OCI-LY1 (cell line): Measurements from ENCODE around the gene PAEP.
"Not testable (repeated sequence)": the region's sequence is repeated elsewhere in the genome, so short reads cannot be mapped to it uniquely, and the experiment has no call there.

Source experiments
- H2AFZ ChIP-seq: fragments of 200-600 bp; sonication (generic), shearing (Covaris generic); 2 replicates; pipeline ENCODE4 v1.6.0; 2014; ENCODE audit warnings: antibody characterized with exemption, mild to moderate bottlenecking, low read length
- H3F3A ChIP-seq: fragments of 200-600 bp; sonication (generic), shearing (Covaris generic); 2 replicates; pipeline ENCODE4 v1.6.0; 2014; ENCODE audit warnings: mild to moderate bottlenecking, antibody characterized with exemption, low read length, moderate library complexity; ENCODE audit not compliant: insufficient read depth
- H3K27ac ChIP-seq: fragments of 200-600 bp; sonication (generic); 2 replicates; pipeline ENCODE4 v1.5.1; 2014; ENCODE audit warnings: low read length, mixed run types, mild to moderate bottlenecking, low read depth; ENCODE audit not compliant: poor library complexity, severe bottlenecking
- H3K27me3 ChIP-seq: fragments of 200-600 bp; sonication (generic); 2 replicates; pipeline ENCODE4 v1.6.0; 2014; ENCODE audit warnings: antibody characterized with exemption, mild to moderate bottlenecking, low read length, moderate library complexity; ENCODE audit not compliant: insufficient read depth
- H3K36me3 ChIP-seq: fragments of 200-600 bp; sonication (generic); 2 replicates; pipeline ENCODE4 v1.6.1; 2014; ENCODE audit warnings: mild to moderate bottlenecking, antibody characterized with exemption, low read length, moderate library complexity, mixed read lengths; ENCODE audit not compliant: insufficient read depth
- H3K4me1 ChIP-seq: fragments of 200-600 bp; sonication (generic); 2 replicates; pipeline ENCODE4 v1.5.1; 2014; ENCODE audit warnings: mild to moderate bottlenecking, low read length, moderate library complexity; ENCODE audit not compliant: insufficient read depth, severe bottlenecking
- H3K4me2 ChIP-seq: fragments of 200-600 bp; sonication (generic), shearing (Covaris generic); 2 replicates; pipeline ENCODE4 v1.6.1; 2014; ENCODE audit warnings: low read length
- H3K4me3 ChIP-seq: fragments of 200-600 bp; sonication (generic); 2 replicates; pipeline ENCODE4 v1.5.1; 2014; ENCODE audit warnings: low read length, low read depth, mild to moderate bottlenecking, mixed read lengths; ENCODE audit not compliant: poor library complexity, severe bottlenecking
- H3K79me2 ChIP-seq: fragments of 200-600 bp; shearing (Covaris generic); 2 replicates; pipeline ENCODE4 v1.6.1; 2016; ENCODE audit warnings: mixed run types, low read length, mixed read lengths; ENCODE audit not compliant: insufficient read depth
- H3K9ac ChIP-seq: fragments of 200-600 bp; sonication (generic), shearing (Covaris generic); 2 replicates; pipeline ENCODE4 v1.6.1; 2014; ENCODE audit warnings: mild to moderate bottlenecking, low read length, mixed read lengths
- H3K9me2 ChIP-seq: fragments of 200-600 bp; sonication (generic), shearing (Covaris generic); 2 replicates; pipeline ENCODE4 v1.6.1; 2014; ENCODE audit warnings: low read depth, mild to moderate bottlenecking, low read length, mixed read lengths
- H3K9me3 ChIP-seq: fragments of 200-600 bp; shearing (Covaris generic); 2 replicates; pipeline ENCODE4 v1.6.1; 2014; ENCODE audit warnings: low read length, mixed read lengths
- H4K20me1 ChIP-seq: fragments of 200-600 bp; sonication (generic), shearing (Covaris generic); 2 replicates; pipeline ENCODE4 v1.6.0; 2016; ENCODE audit warnings: mild to moderate bottlenecking, low read length; ENCODE audit not compliant: insufficient read depth
- EZH2 ChIP-seq: fragments of 200-600 bp; sonication (generic), shearing (Covaris generic); IDR thresholded peaks from 2 replicates; pipeline ENCODE4 v1.8.0; 2017; ENCODE audit warnings: borderline replicate concordance, mixed run types, mild to moderate bottlenecking, antibody characterized with exemption, low read length, moderate library complexity, mixed read lengths
- TF ChIP-seq, protein P1 (sequence below): fragments of 200-600 bp; sonication (generic), shearing (Covaris generic); IDR thresholded peaks from 2 replicates; pipeline ENCODE4 v1.5.1; 2017; ENCODE audit warnings: mild to moderate bottlenecking, antibody characterized with exemption, low read length, moderate library complexity, mixed read lengths

The PAEP gene

DNA sequence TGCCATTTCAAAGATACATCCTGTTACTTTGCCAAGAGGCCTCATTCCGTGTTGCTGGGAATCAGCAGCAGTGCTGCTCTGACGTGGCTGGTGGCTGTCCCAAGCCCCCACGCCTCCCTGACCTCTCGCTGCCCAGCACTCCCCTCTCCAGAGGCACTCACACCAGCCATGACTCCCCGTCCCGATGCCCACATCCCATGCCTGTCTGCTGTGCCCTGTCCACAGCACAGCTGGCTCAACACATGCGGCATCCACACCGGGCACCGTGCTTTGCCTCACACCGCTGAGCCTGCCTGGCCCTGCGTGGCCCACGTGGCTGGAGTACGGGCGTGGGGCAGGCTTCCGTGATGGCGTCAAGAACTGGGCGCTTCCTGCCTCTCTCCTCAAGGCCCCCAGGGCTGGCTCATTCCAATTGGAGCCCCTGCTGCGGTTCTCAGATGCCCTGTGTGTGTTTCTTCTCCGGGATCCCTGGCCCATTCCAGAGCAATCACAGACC lies 48.2 kb upstream of the PAEP start:
- H3K27me3 ChIP-seq: peaks cover 9% of the 10 kb centered on the region; the same call in 1 of the 2 replicates
- no peak overlapping the region for H3K9ac ChIP-seq
- TF ChIP-seq, protein P1, sequence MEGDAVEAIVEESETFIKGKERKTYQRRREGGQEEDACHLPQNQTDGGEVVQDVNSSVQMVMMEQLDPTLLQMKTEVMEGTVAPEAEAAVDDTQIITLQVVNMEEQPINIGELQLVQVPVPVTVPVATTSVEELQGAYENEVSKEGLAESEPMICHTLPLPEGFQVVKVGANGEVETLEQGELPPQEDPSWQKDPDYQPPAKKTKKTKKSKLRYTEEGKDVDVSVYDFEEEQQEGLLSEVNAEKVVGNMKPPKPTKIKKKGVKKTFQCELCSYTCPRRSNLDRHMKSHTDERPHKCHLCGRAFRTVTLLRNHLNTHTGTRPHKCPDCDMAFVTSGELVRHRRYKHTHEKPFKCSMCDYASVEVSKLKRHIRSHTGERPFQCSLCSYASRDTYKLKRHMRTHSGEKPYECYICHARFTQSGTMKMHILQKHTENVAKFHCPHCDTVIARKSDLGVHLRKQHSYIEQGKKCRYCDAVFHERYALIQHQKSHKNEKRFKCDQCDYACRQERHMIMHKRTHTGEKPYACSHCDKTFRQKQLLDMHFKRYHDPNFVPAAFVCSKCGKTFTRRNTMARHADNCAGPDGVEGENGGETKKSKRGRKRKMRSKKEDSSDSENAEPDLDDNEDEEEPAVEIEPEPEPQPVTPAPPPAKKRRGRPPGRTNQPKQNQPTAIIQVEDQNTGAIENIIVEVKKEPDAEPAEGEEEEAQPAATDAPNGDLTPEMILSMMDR: no peak
- no peak for TF ChIP-seq EZH2
- H2AFZ ChIP-seq: no peak overlapping the region
- no peak overlapping the region for H3K27ac ChIP-seq
- H3K4me2 ChIP-seq: no peak overlapping the region
- no peak overlapping the region for H3K4me3 ChIP-seq
- H3F3A ChIP-seq: no peaks in the 10 kb centered on the region
- no peaks in the 10 kb centered on the region for H3K79me2 ChIP-seq
- H3K36me3 ChIP-seq: no peaks in the 10 kb centered on the region; the same call in 1 of the 2 replicates
- H3K9me2 ChIP-seq: no peaks in the 10 kb centered on the region
- no peaks in the 10 kb centered on the region for H4K20me1 ChIP-seq
- H3K9me3 ChIP-seq: peaks cover 6% of the 10 kb centered on the region; the same call in 1 of the 2 replicates
- H3K4me1 ChIP-seq: no peaks in the 10 kb centered on the region

DNA sequence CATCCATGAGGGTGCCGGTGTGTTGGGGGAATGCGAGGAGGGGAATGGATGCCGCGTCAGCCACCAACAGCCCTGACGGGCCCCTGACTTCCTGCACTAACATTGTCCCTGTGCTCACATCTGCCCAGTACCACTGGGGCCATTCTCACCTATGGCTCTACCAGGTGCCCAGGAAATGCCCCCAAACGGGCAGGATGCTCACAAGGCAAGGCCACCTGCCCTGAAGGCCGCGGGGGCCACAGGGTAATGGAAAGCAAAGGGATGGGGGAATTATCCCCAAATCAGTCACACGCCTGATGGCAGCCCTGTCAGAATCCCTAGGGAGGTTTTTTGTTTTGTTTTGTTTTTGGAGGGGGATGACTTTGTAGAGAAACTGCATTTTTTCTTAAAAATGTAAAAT lies 47.6 kb upstream of the PAEP start:
- not testable (repeated sequence) for H4K20me1 ChIP-seq, H2AFZ ChIP-seq, H3K9ac ChIP-seq, H3K9me2 ChIP-seq, H3F3A ChIP-seq, H3K9me3 ChIP-seq, H3K4me2 ChIP-seq, H3K27me3 ChIP-seq, H3K4me1 ChIP-seq, H3K79me2 ChIP-seq, H3K27ac ChIP-seq, H3K4me3 ChIP-seq, H3K36me3 ChIP-seq

DNA sequence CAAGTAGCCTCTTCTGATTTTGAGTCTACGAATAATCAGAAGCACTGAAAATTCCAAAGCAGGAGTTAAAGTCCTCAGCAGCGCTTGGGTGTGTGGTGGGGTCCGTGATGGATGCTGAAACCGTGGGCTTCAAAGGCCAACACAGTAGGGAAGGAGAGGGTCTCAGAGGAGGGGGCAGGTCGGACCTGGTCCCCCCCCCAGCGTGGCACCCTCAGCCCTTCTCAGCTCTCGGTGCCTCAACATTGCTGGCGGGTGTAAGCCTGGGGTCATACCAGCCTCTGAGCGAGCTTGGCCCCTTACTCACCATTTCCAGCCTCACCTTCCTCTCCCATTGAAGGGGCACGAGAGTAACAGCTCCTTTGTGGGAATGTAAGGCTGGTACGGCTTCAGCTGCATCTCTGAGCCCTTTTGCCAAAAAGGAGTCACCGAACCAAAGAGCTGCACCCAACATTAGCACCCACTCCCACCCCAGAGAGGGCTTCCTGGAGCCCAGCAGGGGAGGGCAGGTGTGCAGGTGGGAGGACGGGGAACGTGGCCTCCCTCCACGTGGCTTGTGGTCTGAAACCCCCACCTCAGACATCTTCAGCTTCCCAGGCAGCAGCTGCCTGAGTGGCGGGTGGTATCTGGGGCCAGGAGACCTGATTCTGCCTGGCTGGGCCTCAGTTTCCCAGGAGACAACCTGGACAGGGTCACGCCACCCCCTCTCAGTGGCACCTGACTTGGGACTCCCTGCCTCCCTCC lies 47.0 kb upstream of the PAEP start:
- Histone ChIP-seq H3K4me1 (no peaks in the 10 kb centered on the region), H3K27ac (no peak overlapping the region), H3K27me3 (peaks cover 6% of the 10 kb centered on the region; the same call in 1 of the 2 replicates), H3K9ac (no peak overlapping the region), H2AFZ (no peak overlapping the region), H3K9me2 (no peaks in the 10 kb centered on the region), H3K4me3 (no peak overlapping the region), H3K79me2 (no peaks in the 10 kb centered on the region), H3K9me3 (peaks cover under 1% of the 10 kb centered on the region; the same call in 1 of the 2 replicates), H4K20me1 (no peaks in the 10 kb centered on the region), H3K4me2 (no peak overlapping the region), H3K36me3 (no peaks in the 10 kb centered on the region), H3F3A (no peaks in the 10 kb centered on the region)
- TF ChIP-seq, protein P1: no peak
- TF ChIP-seq EZH2: no peak
